Progenitor cell of endocrine pancreas (in vitro differentiated cells): ENCODE results near the gene PVR. TPM values are rescaled to one million over a fixed set of nuclear protein-coding genes. Genes with fewer than 3 reads are reported as not detected.
A peak's percentile ranks its signal among the peaks of the same experiment; 100 is the strongest.
"Not testable (repeated sequence)": the region's sequence is repeated elsewhere in the genome, so short reads cannot be mapped to it uniquely, and the experiment has no call there.

Source experiments
- DNase-seq: peaks from one replicate; pipeline ENCODE4 v3.0.0; 2021; ENCODE audit warnings: low spot score; ENCODE audit not compliant: unreplicated experiment
- H3K27ac Mint-ChIP-seq: 2 replicates; pipeline ENCODE4 v1.8.0; 2021; ENCODE audit warnings: mild to moderate bottlenecking, moderate library complexity, mixed read lengths
- H3K27me3 Mint-ChIP-seq: 2 replicates; pipeline ENCODE4 v1.8.0; 2021; ENCODE audit warnings: mixed read lengths
- H3K36me3 Mint-ChIP-seq: 2 replicates; pipeline ENCODE4 v1.8.0; 2022; ENCODE audit warnings: mixed read lengths; ENCODE audit not compliant: insufficient read depth
- H3K4me1 Mint-ChIP-seq: 2 replicates; pipeline ENCODE4 v1.8.0; 2021; ENCODE audit warnings: low read depth, mixed read lengths
- H3K4me3 Mint-ChIP-seq: 2 replicates; pipeline ENCODE4 v1.8.0; 2021; ENCODE audit warnings: low read depth, mild to moderate bottlenecking, moderate library complexity, mixed read lengths
- H3K9me3 Mint-ChIP-seq: 2 replicates; pipeline ENCODE4 v1.8.0; 2021; ENCODE audit warnings: low read depth, mixed read lengths
- CTCF ChIP-seq: fragments of 200-600 bp; sonication (generic); IDR thresholded peaks from one replicate; pipeline ENCODE4 v1.5.0; 2021; ENCODE audit warnings: antibody characterized with exemption, mild to moderate bottlenecking; ENCODE audit not compliant: unreplicated experiment
- total RNA-seq: library from RNA; stranded (reverse); gene quantifications from 2 replicates; pipeline ENCODE4 v1.2.1, GENCODE V29; 2021

The PVR gene
- total RNA-seq, 1 donor from 2014 or later: 61.2 TPM

GRCh38 chr19:44607049-44607448 lies 36.7 kb upstream of the PVR start:
- no peak for DNase-seq
- no peaks in the 10 kb centered on the region for H3K27me3 Mint-ChIP-seq
- no peak overlapping the region for H3K4me3 Mint-ChIP-seq
- H3K27ac Mint-ChIP-seq: no peak overlapping the region
- H3K36me3 Mint-ChIP-seq: no peaks in the 10 kb centered on the region
- H3K4me1 Mint-ChIP-seq: peaks cover 42% of the 10 kb centered on the region
- no peaks in the 10 kb centered on the region for H3K9me3 Mint-ChIP-seq
- no peak for TF ChIP-seq CTCF

- TF ChIP-seq CTCF: no peak
- H3K9me3 Mint-ChIP-seq: no peaks in the 10 kb centered on the region
- H3K4me1 Mint-ChIP-seq: peaks cover 42% of the 10 kb centered on the region
- DNase-seq: no peak
- no peaks in the 10 kb centered on the region for H3K36me3 Mint-ChIP-seq
- no peak overlapping the region for H3K4me3 Mint-ChIP-seq
- H3K27ac Mint-ChIP-seq: no peak overlapping the region
- no peaks in the 10 kb centered on the region for H3K27me3 Mint-ChIP-seq
Measured at GRCh38 chr19:44607917-44608316, 35.8 kb upstream of the PVR start.

- no peak for DNase-seq
- TF ChIP-seq CTCF: no peak
- no peak overlapping the region for H3K4me3 Mint-ChIP-seq
- no peaks in the 10 kb centered on the region for H3K36me3 Mint-ChIP-seq
- peaks cover 41% of the 10 kb centered on the region for H3K4me1 Mint-ChIP-seq
- no peak overlapping the region for H3K27ac Mint-ChIP-seq
- H3K27me3 Mint-ChIP-seq: no peaks in the 10 kb centered on the region
- no peaks in the 10 kb centered on the region for H3K9me3 Mint-ChIP-seq
Measured at GRCh38 chr19:44608391-44608821, 35.3 kb upstream of the PVR start.

- Mint-ChIP-seq H3K9me3 (no peaks in the 10 kb centered on the region), H3K4me3 (no peak overlapping the region), H3K36me3 (no peaks in the 10 kb centered on the region), H3K4me1 (peaks cover 38% of the 10 kb centered on the region), H3K27ac (no peak overlapping the region), H3K27me3 (no peaks in the 10 kb centered on the region)
- DNase-seq: no peak
- TF ChIP-seq CTCF: no peak
Measured at GRCh38 chr19:44609219-44609618, 34.5 kb upstream of the PVR start.

GRCh38 chr19:44610497-44610896 lies 33.2 kb upstream of the PVR start:
- H3K36me3 Mint-ChIP-seq, H3K27me3 Mint-ChIP-seq, DNase-seq, H3K4me3 Mint-ChIP-seq, H3K9me3 Mint-ChIP-seq: not testable (repeated sequence)
- Mint-ChIP-seq H3K4me1 (peaks cover 34% of the 10 kb centered on the region), H3K27ac (peak overlapping the region; percentile 82)
- peak; percentile 29 for TF ChIP-seq CTCF
